8988T (cell line): ENCODE data around the gene METTL5.
A peak's percentile ranks its signal among the peaks of the same experiment; 100 is the strongest.

Experiments used
- DNase-seq: peaks from one replicate; pipeline ENCODE4 v3.0.0; 2011

The METTL5 gene

GRCh38 chr2:169778446-169778845 lies 46.3 kb downstream of the METTL5 start:
- DNase-seq, result no peak

- DNase-seq, result no peak
These were observed 48.4 kb downstream of the METTL5 start for GRCh38 chr2:169776252-169776761.

GRCh38 chr2:169775765-169776164 lies 48.9 kb downstream of the METTL5 start:
- no peak for DNase-seq

- no peak for DNase-seq
These were observed 49.4 kb downstream of the METTL5 start for GRCh38 chr2:169775354-169775753.

GRCh38 chr2:169772651-169773050 lies 52.1 kb downstream of the METTL5 start:
- no peak for DNase-seq

GRCh38 chr2:169771612-169772011 lies 53.1 kb downstream of the METTL5 start:
- DNase-seq, result no peak

- no peak for DNase-seq
These were observed 53.7 kb downstream of the METTL5 start for GRCh38 chr2:169771021-169771420.

- no peak for DNase-seq
These were observed 56.3 kb downstream of the METTL5 start for GRCh38 chr2:169768262-169768995.

- DNase-seq, result peak; percentile 44
These were observed 57.3 kb downstream of the METTL5 start for GRCh38 chr2:169767243-169767888.

- DNase-seq, result no peak
These were observed 59.2 kb downstream of the METTL5 start for GRCh38 chr2:169765523-169765922.

GRCh38 chr2:169761970-169762292 lies 62.8 kb downstream of the METTL5 start:
- DNase-seq, result no peak
